GM21619 (cell line): ENCODE measurements around the gene COG4.

Experiments
- ATAC-seq: cut with Tn5 transposase; IDR thresholded peaks from one replicate; pipeline ENCODE4 v1.9.1; 2021; ENCODE audit not compliant: unreplicated experiment

COG4 gene

DNA sequence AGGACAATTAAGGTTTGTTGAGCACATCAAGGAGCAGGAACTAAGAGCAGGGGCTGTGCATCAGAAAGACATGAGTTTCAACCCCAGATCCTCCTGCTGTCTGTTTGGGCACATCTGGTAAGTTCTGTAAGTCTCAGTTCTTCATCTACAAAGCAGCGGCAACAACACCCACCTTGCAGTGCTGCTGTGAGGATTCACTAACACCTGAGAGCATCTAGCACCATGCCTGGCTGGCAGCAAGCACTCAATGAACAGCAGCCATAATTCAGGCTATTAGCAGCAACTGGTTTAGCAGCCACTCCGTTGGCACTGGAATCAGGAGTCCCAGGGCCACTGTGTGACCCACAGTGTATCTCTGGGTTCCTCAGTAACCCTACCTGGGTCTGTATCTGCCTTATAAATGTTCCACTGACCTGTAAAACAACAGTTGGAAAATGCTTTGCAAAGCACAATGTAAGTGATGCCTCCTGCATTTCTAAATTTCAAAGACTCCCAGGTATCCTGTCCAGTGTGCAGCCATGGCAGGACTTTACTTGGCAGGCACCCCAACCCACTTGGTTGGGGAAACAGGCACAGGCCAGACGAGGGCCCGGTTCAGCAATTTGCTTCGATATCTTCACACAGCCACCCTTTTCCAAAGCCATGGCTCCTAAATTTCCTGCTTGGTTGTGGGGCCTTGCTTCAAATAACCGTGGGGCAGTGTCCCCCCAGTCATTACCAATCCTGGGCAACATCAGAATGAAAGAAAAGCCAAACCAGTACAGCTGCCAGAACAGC is 88.7 kb downstream of the COG4 start:
- ATAC-seq, result no peak

DNA sequence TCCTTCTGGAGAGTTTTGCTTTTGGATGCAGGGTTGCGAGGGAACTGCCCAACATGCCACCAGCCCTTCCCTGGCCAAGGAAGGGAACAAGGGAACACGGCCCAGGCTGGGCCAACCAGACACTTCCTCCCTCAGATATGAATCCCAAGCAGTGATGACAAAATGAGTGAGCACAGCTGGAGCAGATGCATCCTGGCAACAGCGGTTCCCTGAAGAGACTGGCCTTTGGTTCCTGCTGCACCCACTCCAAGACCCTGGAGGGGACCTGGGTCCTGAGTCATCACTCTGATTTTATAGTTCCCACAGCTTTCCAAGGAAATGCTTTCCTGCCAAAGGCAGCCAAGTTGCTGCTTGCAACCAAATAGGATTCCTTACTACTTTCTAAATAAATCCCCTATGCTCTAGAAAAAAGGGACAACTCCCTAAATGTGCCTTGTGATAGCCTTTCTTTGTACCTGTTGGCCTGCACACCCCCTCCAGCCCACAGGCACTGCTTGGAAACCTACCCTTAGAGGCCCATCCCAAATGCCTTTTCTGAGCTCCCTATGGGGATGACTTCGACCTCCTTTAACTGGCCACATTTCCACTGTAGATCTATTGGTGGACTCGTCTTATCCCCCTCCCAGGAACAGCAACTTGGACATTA is 89.8 kb downstream of the COG4 start:
- no peak for ATAC-seq

DNA sequence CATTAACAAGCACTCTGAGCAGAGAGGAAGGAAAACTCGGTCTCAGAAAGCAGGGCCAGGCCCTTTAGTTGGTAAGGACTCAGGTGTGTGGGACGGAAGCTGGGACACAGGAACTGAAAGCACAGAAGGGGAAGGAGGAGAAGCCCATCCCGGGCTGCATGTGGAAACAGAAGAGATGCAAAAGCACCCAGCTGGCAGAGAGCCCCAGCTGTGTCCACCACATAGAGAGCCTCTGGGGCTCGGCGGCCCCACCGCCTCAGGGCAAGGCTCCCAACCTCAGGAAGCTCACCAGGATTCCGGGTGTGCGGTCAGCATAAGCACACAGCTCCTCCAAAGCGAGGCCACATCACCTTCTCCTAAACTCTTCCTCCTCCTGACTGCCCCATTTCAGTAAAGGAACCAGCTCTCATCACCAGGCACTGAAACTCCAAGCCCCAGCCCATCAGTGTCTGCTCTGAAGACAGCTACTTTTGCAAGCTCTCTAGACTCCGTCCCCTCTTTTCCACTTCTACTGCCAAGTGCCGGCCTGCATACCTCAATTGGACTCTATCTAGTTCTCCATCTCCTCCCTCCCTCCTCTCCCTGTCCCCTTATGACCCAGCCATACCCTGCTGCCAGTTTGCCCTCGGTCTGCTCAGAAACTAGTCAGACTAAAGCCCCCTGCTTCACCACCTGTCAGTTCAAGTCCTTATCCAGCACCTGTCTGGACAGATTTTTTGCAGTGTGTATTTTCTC is 90.5 kb downstream of the COG4 start:
- ATAC-seq, result no peak

- ATAC-seq, result no peak
Observed at GRCh38 chr16:70432356-70432722, 91.0 kb downstream of the COG4 start.

- ATAC-seq, result peak; percentile 41
Observed at GRCh38 chr16:70430667-70431536, 92.5 kb downstream of the COG4 start.
